Astrocyte (in vitro differentiated cells and primary cell): ENCODE measurements around the gene STAU1. TPM values are rescaled to one million over a fixed set of nuclear protein-coding genes. Genes with fewer than 3 reads are reported as not detected.

ENCODE experiments used
- DNase-seq: peaks from one replicate; pipeline ENCODE4 v3.0.0-alpha.2; 2010; ENCODE audit warnings: low read depth
- FAIRE-seq: peaks from 2 replicates; lab custom pipeline; 2011; peaks lifted over from hg19 to GRCh38; lab: Jason Lieb, UNC
- H2AFZ ChIP-seq: 2 replicates; pipeline ENCODE4 v1.6.0; 2012; ENCODE audit warnings: low read depth, low read length, inconsistent platforms
- H3K27ac ChIP-seq: 2 replicates; pipeline ENCODE4 v1.5.1; 2011; ENCODE audit warnings: low read depth, low read length, inconsistent platforms
- H3K27me3 ChIP-seq: 2 replicates; pipeline ENCODE4 v1.6.0; 2011; ENCODE audit warnings: low read length, inconsistent platforms; ENCODE audit not compliant: insufficient read depth
- H3K36me3 ChIP-seq: 2 replicates; pipeline ENCODE4 v1.5.1; 2011; ENCODE audit warnings: low read length, inconsistent platforms; ENCODE audit not compliant: insufficient read depth
- H3K4me1 ChIP-seq: 2 replicates; pipeline ENCODE4 v1.5.1; 2011; ENCODE audit warnings: low read length, inconsistent platforms; ENCODE audit not compliant: insufficient read depth
- H3K4me2 ChIP-seq: 2 replicates; pipeline ENCODE4 v1.6.0; 2012; ENCODE audit warnings: low read length, inconsistent platforms
- H3K4me3 ChIP-seq: 2 replicates; pipeline ENCODE4 v1.5.1; 2011; ENCODE audit warnings: low read depth, mild to moderate bottlenecking, low read length, inconsistent platforms; ENCODE audit not compliant: insufficient read depth
- H3K79me2 ChIP-seq: 2 replicates; pipeline ENCODE4 v1.6.0; 2012; ENCODE audit warnings: mild to moderate bottlenecking, low read length, inconsistent platforms; ENCODE audit not compliant: insufficient read depth
- H3K9ac ChIP-seq: 2 replicates; pipeline ENCODE4 v1.6.0; 2012; ENCODE audit warnings: mild to moderate bottlenecking, low read length, inconsistent platforms
- H3K9me3 ChIP-seq: 2 replicates; pipeline ENCODE4 v1.5.1; 2012; ENCODE audit warnings: low read depth, mild to moderate bottlenecking, low read length, inconsistent platforms; ENCODE audit not compliant: insufficient read depth
- H4K20me1 ChIP-seq: 2 replicates; pipeline ENCODE4 v1.6.0; 2012; ENCODE audit warnings: low read length, inconsistent platforms; ENCODE audit not compliant: insufficient read depth
- H3K27ac Mint-ChIP-seq: one replicate; pipeline ENCODE4 v1.8.0; 2021; ENCODE audit warnings: mild to moderate bottlenecking, mixed read lengths; ENCODE audit not compliant: unreplicated experiment
- H3K27me3 Mint-ChIP-seq: one replicate; pipeline ENCODE4 v1.8.0; 2021; ENCODE audit warnings: low read depth, mixed read lengths; ENCODE audit not compliant: unreplicated experiment
- H3K36me3 Mint-ChIP-seq: one replicate; pipeline ENCODE4 v1.8.0; 2021; ENCODE audit warnings: low read depth, mixed read lengths; ENCODE audit not compliant: unreplicated experiment
- H3K4me1 Mint-ChIP-seq: one replicate; pipeline ENCODE4 v1.8.0; 2021; ENCODE audit warnings: low read depth, mixed read lengths; ENCODE audit not compliant: unreplicated experiment
- H3K4me3 Mint-ChIP-seq: one replicate; pipeline ENCODE4 v1.8.0; 2021; ENCODE audit warnings: mild to moderate bottlenecking, moderate library complexity, mixed read lengths; ENCODE audit not compliant: unreplicated experiment
- H3K9me3 Mint-ChIP-seq: one replicate; pipeline ENCODE4 v1.8.0; 2021; ENCODE audit warnings: mild to moderate bottlenecking, mixed read lengths; ENCODE audit not compliant: unreplicated experiment
- CTCF ChIP-seq: IDR thresholded peaks from 2 replicates; pipeline ENCODE4 v1.5.1; 2011; ENCODE audit warnings: low read depth, mild to moderate bottlenecking, inconsistent platforms, low read length, moderate library complexity; ENCODE audit not compliant: insufficient read depth
- EZH2 ChIP-seq: IDR thresholded peaks from 2 replicates; pipeline ENCODE4 v1.6.1; 2012; ENCODE audit warnings: mild to moderate bottlenecking, low read length, inconsistent platforms; ENCODE audit not compliant: insufficient read depth
- total RNA-seq: library from RNA; stranded (reverse); gene quantifications from 2 replicates; pipeline ENCODE4 v1.2.1, GENCODE V29; 2021

The STAU1 gene
- total RNA-seq, 1 donor from 2014 or later, result 98.0 TPM

GRCh38 chr20:49187330-49187850 is 744 bp downstream of the STAU1 start:
- H3K4me3 Mint-ChIP-seq, result peak overlapping the region; percentile 97
- H3K79me2 ChIP-seq, result peaks cover 56% of the 10 kb centered on the region
- H3K27ac ChIP-seq, result peak overlapping the region; percentile 79

DNA sequence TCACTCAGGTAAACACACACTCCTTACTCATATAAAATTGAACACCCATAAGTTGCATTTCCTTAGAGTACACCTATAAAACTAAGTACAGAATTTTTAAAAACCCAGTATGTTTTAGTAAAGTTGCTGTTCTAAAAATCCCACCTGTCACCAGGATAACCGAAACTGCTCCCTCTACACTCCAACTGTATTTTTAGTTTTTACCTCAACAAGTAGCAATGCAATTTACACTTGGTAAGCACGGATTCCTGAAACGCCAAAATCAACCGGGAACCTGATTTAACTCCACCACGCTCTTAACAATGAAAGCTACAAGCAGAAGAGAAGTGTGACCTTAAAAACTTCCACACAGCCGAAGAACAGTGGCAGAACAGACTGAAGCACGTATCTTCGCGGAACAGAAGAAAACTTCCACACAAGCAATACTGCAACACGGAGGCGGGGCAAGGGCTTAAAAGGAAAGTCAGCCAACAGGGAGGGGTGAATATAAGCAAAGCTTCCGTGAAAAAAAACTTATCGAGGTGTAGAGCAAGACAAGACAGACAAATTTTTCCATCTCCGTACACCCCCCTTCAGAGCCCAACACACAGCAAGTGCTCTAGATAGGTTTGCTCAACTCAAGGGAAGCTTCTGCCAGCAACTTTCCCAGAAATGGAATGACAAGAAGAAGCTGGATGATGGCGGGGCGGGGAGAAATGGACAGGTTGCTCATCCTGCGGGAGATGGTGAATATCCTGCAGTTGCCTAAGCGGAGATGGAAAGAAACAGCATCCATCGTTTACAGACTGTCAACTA is 1.4 kb downstream of the STAU1 start:
- Mint-ChIP-seq H3K4me1 (peaks cover 22% of the 10 kb centered on the region), H3K27me3 (no peaks in the 10 kb centered on the region), H3K27ac (peak overlapping the region; percentile 64), H3K9me3 (no peaks in the 10 kb centered on the region), H3K36me3 (peaks cover 4% of the 10 kb centered on the region), H3K4me3 (peak overlapping the region; percentile 97)
- FAIRE-seq (no peak), DNase-seq (peak; percentile 45)
- no peaks in the 10 kb centered on the region for H3K36me3 ChIP-seq
- peaks cover 8% of the 10 kb centered on the region for H3K4me1 ChIP-seq
- peak overlapping the region; percentile 32 for H2AFZ ChIP-seq
- peak overlapping the region; percentile 99 for H3K4me2 ChIP-seq
- peak overlapping the region; percentile 53 for H3K27ac ChIP-seq
- H3K4me3 ChIP-seq, result peak overlapping the region; percentile 86
- H3K27me3 ChIP-seq, result no peaks in the 10 kb centered on the region
- H4K20me1 ChIP-seq, result peaks cover 57% of the 10 kb centered on the region
- H3K79me2 ChIP-seq, result peaks cover 63% of the 10 kb centered on the region
- TF ChIP-seq CTCF (no peak), EZH2 (no peak)
- no peaks in the 10 kb centered on the region for H3K9me3 ChIP-seq
- peak overlapping the region; percentile 84 for H3K9ac ChIP-seq

More at GRCh38 chr20:49187330-49187850, 744 bp downstream of the STAU1 start:
- no peaks in the 10 kb centered on the region for H3K9me3 Mint-ChIP-seq
- peak overlapping the region; percentile 84 for H3K9ac ChIP-seq
- H3K27me3 Mint-ChIP-seq, result no peaks in the 10 kb centered on the region
- no peak for DNase-seq
- H3K36me3 Mint-ChIP-seq, result peaks cover 4% of the 10 kb centered on the region
- FAIRE-seq, result no peak
- H3K4me1 ChIP-seq, result peaks cover 8% of the 10 kb centered on the region
- H3K4me3 ChIP-seq, result peak overlapping the region; percentile 86
- peak overlapping the region; percentile 99 for H3K4me2 ChIP-seq
- no peaks in the 10 kb centered on the region for H3K9me3 ChIP-seq
- H3K36me3 ChIP-seq, result no peaks in the 10 kb centered on the region
- H3K27ac Mint-ChIP-seq, result peak overlapping the region; percentile 64
- peaks cover 20% of the 10 kb centered on the region for H3K4me1 Mint-ChIP-seq
- TF ChIP-seq EZH2, result no peak
- no peaks in the 10 kb centered on the region for H3K27me3 ChIP-seq
- H2AFZ ChIP-seq, result peak overlapping the region; percentile 32
- peaks cover 50% of the 10 kb centered on the region for H4K20me1 ChIP-seq

GRCh38 chr20:49185071-49185761 is 2.9 kb downstream of the STAU1 start:
- Histone ChIP-seq H3K27me3 (no peaks in the 10 kb centered on the region), H4K20me1 (peaks cover 72% of the 10 kb centered on the region), H3K36me3 (no peaks in the 10 kb centered on the region), H3K9ac (no peak overlapping the region), H3K27ac (no peak overlapping the region), H3K4me2 (no peak overlapping the region), H3K4me3 (no peak overlapping the region), H3K4me1 (peaks cover 8% of the 10 kb centered on the region), H2AFZ (no peak overlapping the region), H3K9me3 (no peaks in the 10 kb centered on the region), H3K79me2 (peaks cover 78% of the 10 kb centered on the region)
- H3K9me3 Mint-ChIP-seq, result no peaks in the 10 kb centered on the region
- no peak for DNase-seq
- FAIRE-seq, result no peak
- no peak overlapping the region for H3K27ac Mint-ChIP-seq
- H3K27me3 Mint-ChIP-seq, result no peaks in the 10 kb centered on the region
- TF ChIP-seq EZH2 (no peak), CTCF (no peak)
- H3K36me3 Mint-ChIP-seq, result peaks cover 4% of the 10 kb centered on the region
- H3K4me3 Mint-ChIP-seq, result peak overlapping the region; percentile 70
- peaks cover 24% of the 10 kb centered on the region for H3K4me1 Mint-ChIP-seq
